DMS153 treated with DMSO at 0.1 percent for 48 hours (cell line): ENCODE data around the gene PECR.

Experiments used
- DNase-seq: peaks from one replicate; lab custom pipeline; 2025; ENCODE audit not compliant: unreplicated experiment; lab: John Stamatoyannopoulos, UW

Gene PECR

DNA sequence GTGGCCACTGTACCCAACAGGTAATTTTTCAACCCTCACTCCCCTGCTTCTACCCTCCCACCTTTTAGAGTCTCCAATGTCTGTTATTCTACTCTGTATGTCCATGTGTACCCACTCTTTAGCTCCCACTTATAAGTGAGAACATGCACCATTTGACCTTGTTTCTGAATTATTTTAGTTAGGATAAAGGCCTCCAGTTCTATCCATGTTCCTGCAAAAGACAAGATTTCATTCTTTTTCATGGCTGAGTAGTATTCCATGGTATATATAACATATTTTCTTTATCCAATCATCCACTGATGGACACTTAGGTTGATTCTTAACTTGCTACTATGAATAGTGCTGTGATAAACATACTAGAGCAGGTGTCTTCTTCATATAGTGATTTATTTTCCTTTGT is 9.1 kb downstream of the PECR start:
- no peak for DNase-seq

DNA sequence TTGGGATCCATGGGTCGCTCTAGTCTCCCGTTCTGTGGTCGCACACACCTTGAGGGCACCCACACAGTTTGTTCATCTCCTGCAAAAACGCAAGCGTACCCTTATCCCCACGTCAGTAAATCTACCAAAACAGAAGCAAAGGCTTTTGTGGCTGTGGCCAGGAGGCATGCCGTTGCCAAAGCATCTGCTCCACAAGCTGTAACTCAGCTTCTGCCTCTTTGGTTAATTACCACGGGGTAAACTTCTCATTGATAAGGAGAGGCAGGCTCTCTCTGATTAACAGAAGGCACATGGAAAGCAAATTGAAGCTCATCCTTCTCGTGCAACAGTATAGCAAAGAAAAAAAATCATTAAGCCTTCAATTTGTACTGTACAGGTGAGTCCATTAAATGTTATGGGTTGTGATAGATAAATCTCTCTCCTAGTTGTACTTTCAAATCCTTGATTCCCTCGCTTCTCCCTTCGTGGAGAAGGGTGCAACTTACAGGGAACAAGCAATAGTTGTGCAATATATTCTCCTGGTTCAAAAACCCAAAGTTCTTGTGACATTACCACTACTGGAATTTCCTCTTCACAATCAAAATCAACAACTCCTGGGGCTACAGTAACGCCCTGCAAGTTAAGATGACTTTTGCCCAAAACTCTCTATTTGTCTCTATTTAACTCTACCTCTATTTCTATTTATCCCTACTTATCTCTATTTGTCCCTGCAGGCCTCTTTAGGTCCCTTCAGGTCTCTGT is 10.3 kb downstream of the PECR start:
- no peak for DNase-seq

DNA sequence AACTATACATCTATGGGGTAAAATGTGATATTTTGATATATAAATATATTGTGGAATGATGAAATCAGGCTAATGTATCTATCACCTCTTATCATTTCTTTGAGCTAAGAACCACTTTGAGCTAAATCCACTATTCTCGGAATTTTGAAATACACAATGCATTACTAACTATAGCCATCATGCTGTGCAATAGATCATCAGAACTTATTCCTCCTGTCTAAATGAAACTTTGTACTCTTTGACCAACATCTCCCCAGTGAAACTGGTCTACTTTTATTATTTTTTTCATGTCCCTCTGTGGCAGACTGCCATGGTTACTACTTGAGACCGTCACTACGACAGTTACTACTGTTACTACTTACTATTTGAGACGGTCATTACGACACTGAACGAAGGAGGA is 11.4 kb downstream of the PECR start:
- no peak for DNase-seq

DNA sequence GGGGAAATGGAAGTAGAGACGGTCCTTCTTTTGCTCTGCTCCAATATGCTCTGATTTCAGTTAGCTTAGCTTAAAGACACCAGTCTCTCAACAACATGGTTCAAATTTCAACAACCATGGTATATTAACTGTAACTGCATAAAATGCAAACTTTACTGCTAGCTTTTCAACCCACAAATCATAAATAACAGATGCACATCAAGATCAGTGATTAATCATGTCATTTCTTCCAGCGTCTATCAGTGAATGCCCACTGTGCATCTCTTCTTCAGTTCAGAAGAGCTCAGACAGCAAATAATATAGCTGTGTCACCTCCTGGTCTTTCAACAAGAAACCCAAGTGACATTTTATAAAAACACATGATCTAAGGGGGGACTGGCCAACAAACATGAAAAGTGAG is 12.6 kb downstream of the PECR start:
- no peak for DNase-seq

DNA sequence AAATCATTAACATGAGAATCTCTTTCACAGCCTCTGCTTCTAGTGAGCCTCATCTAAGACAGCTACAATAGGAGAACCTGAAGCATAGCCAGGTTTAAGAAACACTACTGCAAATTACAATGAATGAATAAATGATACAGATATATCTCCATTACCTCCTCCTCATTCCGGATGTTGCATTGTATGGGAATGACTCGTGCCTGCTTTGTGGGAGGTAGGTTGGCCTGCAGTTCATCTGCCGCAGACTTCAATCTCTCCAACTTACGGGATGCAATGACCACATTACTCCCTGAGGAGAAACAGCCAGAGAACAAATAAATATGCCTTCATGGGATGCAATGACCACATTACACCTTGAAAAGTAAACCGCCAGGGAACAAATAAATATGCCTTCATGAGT is 15.4 kb downstream of the PECR start:
- no peak for DNase-seq

DNA sequence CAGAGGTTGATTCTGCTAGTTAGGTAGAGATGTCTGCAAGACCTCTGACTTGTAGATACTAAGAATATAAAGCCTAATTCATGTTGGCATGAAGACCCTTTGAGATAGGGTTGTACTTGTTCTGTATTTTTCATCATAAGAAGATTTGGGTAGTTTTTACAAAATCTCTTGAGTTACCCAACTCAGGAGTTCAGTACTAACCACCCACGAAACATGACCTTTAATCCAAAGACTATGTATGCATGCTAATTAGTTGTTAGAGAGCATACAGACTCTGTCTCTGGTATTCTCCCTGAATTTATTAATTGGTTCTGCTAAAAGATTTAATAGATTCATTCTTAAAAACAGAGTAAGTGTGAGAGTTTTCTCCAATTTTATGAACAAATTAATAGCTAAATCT is 16.9 kb downstream of the PECR start:
- DNase-seq, result no peak

DNA sequence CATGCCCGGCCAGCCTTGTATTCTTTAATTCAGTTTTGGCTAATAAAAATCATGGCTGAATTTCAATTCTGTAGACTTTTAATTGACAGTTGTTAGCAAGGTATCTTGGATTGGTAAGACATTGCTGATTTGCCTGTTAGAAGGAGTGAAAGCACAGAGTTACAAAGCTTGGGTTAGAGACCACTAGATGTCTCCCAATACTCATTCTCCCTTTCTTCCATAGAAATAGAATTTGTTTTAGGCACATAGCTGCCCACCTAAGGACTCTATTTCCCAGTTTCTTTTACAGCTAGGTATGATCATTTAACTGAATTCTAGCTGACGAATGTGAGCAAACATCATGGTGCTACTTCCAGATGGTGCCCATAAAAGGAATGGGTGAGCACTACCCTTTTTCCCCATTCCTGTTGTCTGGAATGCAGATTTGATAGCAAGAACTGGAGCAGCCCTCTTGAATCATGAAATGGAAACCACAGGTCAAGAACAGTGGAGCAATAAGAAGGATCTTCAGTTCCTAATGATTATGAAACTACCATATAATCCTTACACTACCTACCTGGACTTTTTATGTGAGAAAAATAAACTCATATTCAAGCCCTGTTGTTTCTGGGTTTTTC is 17.5 kb downstream of the PECR start:
- no peak for DNase-seq

DNA sequence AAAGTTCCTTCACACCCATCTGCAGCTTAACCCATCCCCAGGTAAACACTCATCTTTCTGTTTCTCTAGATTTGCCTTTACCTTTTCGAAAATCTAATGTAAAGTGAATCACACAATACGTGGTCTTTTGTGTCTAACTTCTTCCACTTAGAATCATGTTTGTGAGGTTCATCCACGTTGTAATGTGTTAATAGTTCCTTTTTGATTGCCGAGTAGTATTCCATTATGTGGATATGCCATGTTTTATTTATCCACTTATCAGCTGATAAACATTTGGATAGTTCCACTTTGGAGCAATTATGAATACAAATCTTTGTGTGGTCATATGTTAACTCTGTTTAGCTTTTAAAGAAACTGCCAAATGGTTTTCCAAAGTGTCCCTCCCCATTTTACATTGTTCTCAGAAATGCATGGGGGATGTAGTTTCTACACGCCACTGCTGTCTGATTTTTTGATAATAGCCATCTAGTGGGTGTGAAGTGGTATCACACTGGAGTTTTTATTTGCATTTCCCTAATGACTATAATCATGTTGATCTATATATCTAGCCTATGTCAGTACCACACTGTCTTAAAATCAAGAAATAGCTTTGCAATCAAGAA is 22.3 kb downstream of the PECR start:
- DNase-seq, result no peak

DNA sequence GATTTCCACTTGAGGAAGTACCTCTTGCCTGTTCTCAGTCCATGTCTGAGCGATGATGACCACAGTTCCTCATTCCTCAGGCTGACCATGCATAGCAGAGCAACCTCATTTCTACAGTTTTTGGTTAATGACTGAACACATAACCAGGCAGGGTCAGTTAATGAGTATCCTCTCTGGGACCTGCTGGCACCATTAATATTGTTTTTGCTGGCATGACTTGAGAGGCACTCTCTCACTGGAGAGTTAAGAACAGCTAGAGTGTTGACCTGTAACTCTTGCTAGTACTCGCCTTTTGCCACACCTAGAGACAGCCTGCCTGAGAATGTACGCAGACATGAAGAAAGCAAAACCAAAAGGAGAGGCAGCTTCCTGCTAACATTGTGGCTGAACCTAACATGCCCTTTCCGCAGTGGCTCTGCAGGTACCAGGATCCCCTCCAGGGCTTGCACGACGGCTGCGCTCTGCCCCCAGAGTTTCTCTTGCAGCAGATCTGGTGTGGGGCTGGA is 23.9 kb downstream of the PECR start:
- no peak for DNase-seq

DNA sequence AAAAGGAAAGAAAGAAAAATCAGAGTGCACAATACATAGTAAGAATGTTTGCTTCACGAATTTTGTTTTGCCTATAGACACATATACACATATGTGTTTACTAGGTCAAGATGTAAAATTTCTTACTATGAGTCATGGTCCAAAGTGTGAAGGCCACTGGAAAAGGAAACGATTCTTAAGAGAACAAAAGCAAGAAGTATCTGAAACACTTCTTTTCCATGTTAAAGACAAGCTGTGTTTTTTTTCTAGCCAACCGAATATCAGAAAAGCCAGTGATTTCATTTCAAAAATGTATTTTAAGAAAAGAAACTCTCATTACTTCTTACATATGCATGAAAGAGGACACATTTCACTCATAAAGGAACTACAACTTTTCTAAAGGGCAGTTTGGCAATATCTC is 24.9 kb downstream of the PECR start:
- no peak for DNase-seq

DNA sequence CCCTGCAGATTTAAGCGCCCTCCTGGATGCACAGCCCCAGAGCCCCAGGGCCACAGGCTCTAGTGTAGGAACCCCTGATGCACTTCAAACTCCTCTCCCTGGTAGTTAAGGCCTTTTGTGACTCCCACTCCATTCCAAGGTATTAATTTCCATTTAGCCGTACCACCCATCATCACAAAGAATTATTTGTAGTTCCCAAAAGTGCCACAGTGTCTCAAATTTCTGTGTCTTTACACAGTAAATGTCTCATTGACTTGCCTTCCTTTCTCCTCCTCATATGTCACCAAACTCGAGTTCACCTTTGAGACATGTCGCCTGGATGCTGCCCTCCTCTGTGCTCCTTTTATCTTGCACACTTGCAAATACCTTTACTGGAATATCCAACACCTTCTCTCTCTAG is 25.9 kb downstream of the PECR start:
- no peak for DNase-seq

DNA sequence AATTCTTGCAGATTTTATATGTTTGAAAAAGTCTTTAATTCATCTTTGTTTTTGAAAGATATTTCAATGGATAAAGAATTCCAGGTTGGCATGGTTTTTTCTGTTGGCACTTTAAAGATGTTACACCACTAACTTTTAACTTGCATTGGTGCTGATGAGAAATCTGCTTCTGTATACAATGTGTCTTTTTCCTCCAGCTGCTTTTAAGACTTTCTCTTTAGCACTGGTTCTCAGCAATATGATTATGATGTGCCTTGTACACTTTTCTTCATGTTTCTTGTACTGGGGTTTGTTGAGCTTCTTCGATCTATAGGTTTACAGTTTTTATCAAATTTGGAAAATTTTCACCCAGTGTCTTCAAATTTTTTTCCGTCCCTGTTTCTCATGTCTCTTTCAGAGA is 29.2 kb downstream of the PECR start:
- no peak for DNase-seq

DNA sequence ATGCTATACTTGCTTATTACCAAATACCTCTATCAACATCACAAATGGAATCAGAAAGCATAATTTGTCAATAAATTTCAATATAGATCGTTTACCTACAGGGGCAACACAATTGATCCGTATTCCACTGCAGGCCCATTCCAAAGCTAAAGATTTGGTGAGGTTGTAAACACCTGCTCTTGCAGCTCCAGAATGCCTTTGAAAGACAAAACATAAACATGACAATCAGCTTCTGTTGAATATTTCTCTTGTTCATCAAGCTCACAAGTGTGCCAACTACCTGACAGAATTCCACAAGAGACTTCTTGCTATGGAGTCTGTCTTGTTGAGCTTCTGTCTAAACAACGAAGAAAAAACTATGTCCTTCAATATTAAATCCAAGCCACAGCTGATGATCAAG is 30.3 kb downstream of the PECR start:
- DNase-seq, result no peak

DNA sequence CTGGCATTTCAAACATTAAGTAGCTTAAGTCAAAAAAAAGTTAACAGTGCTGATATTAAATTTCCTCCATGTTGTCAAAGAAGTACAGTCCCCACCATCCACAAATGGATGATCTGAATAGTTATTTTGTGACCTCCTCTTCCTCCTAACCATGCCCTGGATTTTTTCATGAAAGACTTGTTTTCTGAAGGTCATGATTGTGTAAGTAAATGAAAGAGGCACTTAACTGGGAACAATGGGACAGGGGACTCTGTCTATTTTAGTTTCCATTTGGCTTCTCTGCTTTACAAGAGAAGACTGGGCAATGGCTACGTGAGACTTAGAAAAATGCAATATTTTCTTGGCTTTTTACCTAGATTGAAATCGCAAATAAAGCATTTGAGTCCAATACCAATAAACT is 32.2 kb downstream of the PECR start:
- no peak for DNase-seq

DNA sequence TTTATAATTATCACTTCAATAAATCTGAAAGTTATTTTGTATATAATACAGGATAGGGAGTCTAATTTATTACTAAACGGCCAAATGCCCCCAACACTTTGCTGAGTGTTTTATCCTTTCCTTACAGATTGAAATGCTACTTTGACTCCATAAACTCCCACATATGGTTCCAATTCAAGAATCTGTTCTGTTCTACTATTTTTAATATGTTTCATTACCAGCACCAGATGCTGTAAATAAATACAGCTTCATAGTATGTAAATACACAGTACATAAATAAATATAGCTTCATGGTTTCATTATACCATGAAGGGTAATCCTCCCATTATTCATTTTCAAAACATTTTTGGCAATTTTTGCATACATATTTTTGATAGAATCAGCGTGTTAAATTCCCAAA is 34.2 kb downstream of the PECR start:
- DNase-seq, result no peak

DNA sequence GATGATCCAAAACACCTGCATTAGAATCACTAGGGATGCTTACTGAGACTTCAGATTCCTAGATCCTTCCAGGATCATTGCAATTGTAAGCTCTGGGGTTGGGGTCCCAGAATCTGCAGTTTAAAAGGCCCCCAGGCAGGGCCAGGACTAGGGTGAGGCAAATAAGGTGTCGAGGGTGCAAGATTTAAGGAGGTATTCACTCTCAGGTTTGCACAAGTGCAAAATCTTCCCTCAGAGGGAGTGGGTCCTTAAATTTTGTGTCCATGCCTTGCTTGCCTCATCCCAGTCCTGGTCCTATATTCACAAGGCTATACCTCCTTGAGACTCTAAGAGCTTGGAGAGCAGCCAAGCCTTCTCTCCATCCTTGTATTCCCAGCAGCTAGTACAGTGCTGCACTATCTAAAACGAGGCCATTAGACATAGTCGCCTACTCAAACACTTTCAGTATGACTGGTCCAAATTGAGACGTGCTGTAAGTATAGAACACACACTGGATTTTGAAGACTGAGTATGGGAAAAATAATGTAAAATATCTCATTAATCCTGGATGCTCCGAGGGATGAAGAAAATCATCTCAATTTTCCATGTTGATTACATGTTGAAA is 36.6 kb downstream of the PECR start:
- no peak for DNase-seq

DNA sequence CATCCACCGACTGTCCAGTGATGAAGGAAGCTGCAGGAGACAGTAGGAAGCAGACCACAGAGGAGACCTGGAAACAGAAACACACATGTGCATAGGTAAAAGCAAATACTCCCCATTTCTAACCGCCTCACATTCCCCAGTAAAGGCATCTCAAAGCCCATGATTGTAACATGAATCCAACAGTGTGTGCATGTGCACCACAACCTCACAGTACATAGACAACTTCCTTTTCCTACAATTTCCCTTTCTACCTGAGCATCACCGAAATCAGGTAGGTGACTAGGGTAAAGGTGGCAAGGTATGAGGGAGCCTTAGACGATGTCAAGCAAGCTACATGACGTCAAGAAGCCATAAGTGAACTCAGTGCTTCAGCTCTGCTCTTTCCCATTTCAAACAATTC is 37.7 kb downstream of the PECR start:
- DNase-seq, result no peak

DNA sequence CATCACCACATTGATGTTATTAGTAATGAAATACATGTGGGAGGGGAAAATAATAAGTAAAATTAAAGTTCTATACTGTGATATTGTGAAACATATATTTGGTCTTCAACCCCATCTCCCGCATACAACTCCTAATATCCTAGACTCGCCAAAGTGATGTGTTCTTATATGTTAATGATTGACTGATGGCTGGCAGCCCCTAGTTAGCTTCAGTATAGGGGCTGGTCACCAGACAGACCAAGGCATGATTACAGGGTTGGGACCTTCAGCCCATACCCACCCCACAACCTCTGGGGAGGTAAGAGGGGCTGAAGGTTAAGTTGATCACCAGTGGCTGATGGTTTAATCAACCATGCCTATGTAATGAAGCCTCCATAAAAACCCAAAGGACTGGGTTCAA is 40.2 kb downstream of the PECR start:
- no peak for DNase-seq

DNA sequence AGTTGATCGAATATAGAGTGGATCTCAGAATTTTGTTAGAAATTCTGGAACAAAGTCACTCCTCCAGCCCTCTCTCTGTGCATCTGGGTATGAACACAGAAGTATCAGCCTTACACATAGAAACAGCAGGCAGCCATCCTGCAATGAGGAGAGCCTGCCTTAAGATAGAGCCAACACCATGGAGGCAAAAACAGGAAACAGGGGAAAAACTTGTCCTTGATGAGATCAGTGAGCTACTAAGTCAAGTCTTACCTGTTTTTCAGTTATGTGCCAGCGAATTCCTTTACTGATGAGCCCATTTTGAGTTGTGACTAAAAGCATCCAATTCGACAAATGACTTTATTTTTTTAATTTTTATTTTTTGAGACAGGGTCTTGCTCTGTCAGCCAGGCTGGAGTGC is 41.7 kb downstream of the PECR start:
- no peak for DNase-seq

DNA sequence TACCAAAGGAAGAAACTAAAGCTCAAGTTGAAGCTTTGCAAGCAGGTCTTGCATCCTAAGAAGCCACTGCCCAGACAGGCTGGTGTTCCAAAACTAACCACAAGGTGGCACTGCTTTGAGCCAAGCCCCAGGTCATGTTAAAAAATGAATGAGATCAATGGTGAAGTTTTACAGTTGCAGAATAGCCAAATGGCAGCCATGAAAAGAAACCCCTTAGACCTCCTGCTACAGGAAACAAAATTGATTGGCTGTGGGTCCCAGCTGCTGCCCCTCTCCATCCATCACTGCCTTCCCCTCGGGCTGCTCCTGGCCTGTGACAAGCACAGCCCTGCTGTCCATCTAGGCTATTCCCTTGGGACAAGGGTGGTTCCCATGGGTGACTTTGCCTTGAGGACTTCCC is 47.5 kb downstream of the PECR start:
- no peak for DNase-seq

DNA sequence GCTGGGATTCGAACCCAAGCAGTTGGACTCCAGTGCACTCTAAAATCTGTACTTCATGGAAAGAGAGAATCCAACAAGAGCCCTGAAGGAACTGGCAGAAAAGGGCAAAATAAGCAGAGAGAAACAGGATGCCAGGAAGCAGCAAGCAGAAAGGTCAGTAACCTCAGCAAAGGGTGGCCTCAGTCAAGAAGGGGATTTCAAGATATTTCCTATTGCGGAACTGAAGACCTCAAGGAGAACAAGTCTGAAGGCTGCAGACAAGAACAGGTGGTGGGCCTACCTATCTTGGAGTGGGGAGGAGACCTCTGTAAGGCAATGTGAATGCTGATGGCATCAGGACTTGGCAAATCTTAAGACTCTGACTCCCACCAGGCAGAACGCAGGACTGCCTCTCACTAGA is 48.2 kb downstream of the PECR start:
- DNase-seq, result no peak
